Measurements from ENCODE around the gene MADCAM1. TPM values are rescaled to one million over a fixed set of nuclear protein-coding genes. Genes with fewer than 3 reads are reported as not detected.

MADCAM1 gene
- total and polyA plus RNA-seq, 10 of the 15 experiments (the other 5 are each of a cell fraction or from before 2014, with no cell fraction given) = 0.06 to 0.32 (median 0.31) TPM; not detected in 5

DNA sequence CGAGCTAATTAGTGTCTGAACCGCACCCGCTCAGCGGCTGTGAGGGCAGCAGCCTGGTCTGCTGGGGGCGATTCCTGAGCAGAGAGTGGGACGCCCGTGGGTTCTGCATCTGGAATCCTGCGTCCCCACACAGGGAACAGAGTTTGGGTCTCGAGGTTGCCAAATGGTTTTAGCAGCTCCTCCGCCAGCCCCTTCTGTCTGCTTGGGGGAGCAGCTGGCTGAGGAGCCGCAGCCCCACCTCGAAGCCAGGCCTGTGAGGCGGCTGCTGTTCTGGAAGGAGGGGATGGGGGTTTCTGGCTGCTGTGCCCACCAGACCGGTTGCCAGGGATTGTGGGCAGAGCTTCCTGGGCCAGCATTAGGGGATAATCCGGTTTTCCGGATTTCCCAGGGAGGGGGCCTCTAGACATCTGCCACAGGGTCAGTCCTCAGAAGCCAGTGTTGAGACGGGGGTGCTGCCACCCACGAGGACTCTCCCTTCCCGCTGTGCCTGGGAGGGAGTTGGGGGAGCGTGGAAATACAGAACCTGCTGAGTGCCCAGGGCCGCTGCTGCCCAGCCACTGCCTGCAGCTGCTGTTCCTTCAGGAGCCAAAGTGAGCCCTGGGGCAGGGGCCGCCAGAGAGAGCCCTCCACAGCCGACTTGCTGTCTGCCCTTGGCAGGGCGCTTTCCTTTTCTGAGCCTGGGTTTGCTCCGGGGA is 37.2 kb downstream of the MADCAM1 start:
- in situ Hi-C loops (cut with MboI) = no loop called here
- TF ChIP-seq MTA2 (IDR thresholded peaks at IDR 0.05; ENCODE audit: low read depth) (no peak), IKZF1 (conservative IDR thresholded peaks at IDR 0.05) (no peak), ZNF217 (IDR thresholded peaks at IDR 0.05) (no peak), NFYA (IDR thresholded peaks at IDR 0.05; ENCODE audit: borderline replicate concordance, low read depth, low read length) (no peak), TCF3 (IDR thresholded peaks at IDR 0.05; ENCODE audit: borderline replicate concordance, insufficient read depth, low read depth, low read length) (no peak), JUND (IDR thresholded peaks at IDR 0.05; ENCODE audit: low read depth, low read length) (no peak)
- TF ChIP-seq, protein P1, sequence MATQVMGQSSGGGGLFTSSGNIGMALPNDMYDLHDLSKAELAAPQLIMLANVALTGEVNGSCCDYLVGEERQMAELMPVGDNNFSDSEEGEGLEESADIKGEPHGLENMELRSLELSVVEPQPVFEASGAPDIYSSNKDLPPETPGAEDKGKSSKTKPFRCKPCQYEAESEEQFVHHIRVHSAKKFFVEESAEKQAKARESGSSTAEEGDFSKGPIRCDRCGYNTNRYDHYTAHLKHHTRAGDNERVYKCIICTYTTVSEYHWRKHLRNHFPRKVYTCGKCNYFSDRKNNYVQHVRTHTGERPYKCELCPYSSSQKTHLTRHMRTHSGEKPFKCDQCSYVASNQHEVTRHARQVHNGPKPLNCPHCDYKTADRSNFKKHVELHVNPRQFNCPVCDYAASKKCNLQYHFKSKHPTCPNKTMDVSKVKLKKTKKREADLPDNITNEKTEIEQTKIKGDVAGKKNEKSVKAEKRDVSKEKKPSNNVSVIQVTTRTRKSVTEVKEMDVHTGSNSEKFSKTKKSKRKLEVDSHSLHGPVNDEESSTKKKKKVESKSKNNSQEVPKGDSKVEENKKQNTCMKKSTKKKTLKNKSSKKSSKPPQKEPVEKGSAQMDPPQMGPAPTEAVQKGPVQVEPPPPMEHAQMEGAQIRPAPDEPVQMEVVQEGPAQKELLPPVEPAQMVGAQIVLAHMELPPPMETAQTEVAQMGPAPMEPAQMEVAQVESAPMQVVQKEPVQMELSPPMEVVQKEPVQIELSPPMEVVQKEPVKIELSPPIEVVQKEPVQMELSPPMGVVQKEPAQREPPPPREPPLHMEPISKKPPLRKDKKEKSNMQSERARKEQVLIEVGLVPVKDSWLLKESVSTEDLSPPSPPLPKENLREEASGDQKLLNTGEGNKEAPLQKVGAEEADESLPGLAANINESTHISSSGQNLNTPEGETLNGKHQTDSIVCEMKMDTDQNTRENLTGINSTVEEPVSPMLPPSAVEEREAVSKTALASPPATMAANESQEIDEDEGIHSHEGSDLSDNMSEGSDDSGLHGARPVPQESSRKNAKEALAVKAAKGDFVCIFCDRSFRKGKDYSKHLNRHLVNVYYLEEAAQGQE (IDR thresholded peaks at IDR 0.05; ENCODE audit: low read depth, low read length) = no peak
- ATAC-seq (no peak), FAIRE-seq (peak; percentile 7), DNase-seq (ENCODE audit: low read depth, low spot score) (no peak)
- Histone ChIP-seq H3K4me1 (ENCODE audit: control insufficient read depth, insufficient read depth, low read length) (peaks cover 8% of the 10 kb centered on the region), H3K9ac (ENCODE audit: control insufficient read depth, insufficient read depth, low read length) (peak overlapping the region; percentile 88), H3K9me3 (replicated peaks; ENCODE audit: control insufficient read depth, insufficient read depth, low read length) (no peaks in the 10 kb centered on the region; the same call in 2 of the 3 replicates), H3K27me3 (replicated peaks in 1 of 2; ENCODE audit: control insufficient read depth in 2 of 2, insufficient read depth in 2 of 2, low read length in 1 of 2) (no peaks in the 10 kb centered on the region), H2AFZ (ENCODE audit: control insufficient read depth, low read depth, low read length) (peak overlapping the region; percentile 59; the same call in 1 of the 2 replicates), H3K79me2 (ENCODE audit: control insufficient read depth, insufficient read depth, low read length) (peaks cover 27% of the 10 kb centered on the region), H3K4me3 (peak overlapping the region; percentile 97), H4K20me1 (ENCODE audit: control insufficient read depth, insufficient read depth) (no peaks in the 10 kb centered on the region), H3K4me2 (ENCODE audit: control insufficient read depth, insufficient read depth) (peak overlapping the region; percentile 77), H3K27ac (ENCODE audit: control insufficient read depth, insufficient read depth) (peak overlapping the region; percentile 47), H3K36me3 (ENCODE audit: control insufficient read depth in 2 of 2, insufficient read depth in 2 of 2, low read length in 1 of 2) (peaks cover 0 to 5% of the 10 kb centered on the region in 2 experiments; a peak in 3 of 4 replicates)
- SMC1A ChIA-PET (ENCODE audit: uncharacterized antibody, unreplicated experiment) = interaction anchor here (2.6 to 2.9 kb wide), 2 partner anchors 22 to 41 kb away, joined by 14 to 20 read pairs; no protein-coding TSS in a partner anchor
- CTCF ChIA-PET = interaction anchor here (1.1 to 7.4 kb wide), 4 partner anchors 9 to 45 kb away, joined by 3 to 42 read pairs (median 12); partner anchors contain the start of gene TPGS1
- WGBS (ENCODE audit: insufficient coverage, insufficient replicate concordance, low lambda C conversion rate, missing lambda C conversion rate) = 60% methylated on average over 24 of the region's 25 CpGs
- intact Hi-C loops (cut with micrococcal nuclease; ENCODE audit: unreplicated experiment) = loop anchor here (5.0 kb wide), 1 partner anchor 39 kb away; the partner anchor contains the start of gene BSG
- POLR2A ChIA-PET = interaction anchor here (0.5 to 1.0 kb wide), 2 partner anchors 23 to 911 kb away, joined by 3 read pairs; no protein-coding TSS in a partner anchor
- RAD21 ChIA-PET (ENCODE audit: unreplicated experiment) = interaction anchor here (2.1 to 2.4 kb wide), 3 partner anchors 23 to 41 kb away, joined by 7 to 17 read pairs (median 10); no protein-coding TSS in a partner anchor
- TSS peak; percentile 59 for BruUV-seq (replicated peaks)
